Ovary (tissue), 9 donors: ENCODE data around the gene RNH1. TPM values are rescaled to one million over a fixed set of nuclear protein-coding genes. Genes with fewer than 3 reads are reported as not detected.

ENCODE experiments used
- DNase-seq, 5 donors: peaks; one replicate each; pipeline ENCODE4 v3.0.0-alpha.2; 2019 to 2020
- H3K27ac ChIP-seq, 2 donors: fragments of 200-600 bp; one replicate each; pipeline versions ENCODE4 v1.5.1 to v1.8.0; 2019 to 2022
- H3K27me3 ChIP-seq: fragments of 200-600 bp; one replicate; pipeline ENCODE4 v1.8.0; 2022
- H3K36me3 ChIP-seq: fragments of 200-600 bp; sonication (generic); one replicate; pipeline ENCODE4 v1.5.1; 2019
- H3K4me1 ChIP-seq: one replicate; pipeline ENCODE4 v1.8.1; 2013; ENCODE audit warnings: mild to moderate bottlenecking, moderate library complexity; ENCODE audit not compliant: insufficient read depth
- H3K4me3 ChIP-seq: fragments of 200-600 bp; sonication (generic); one replicate; pipeline ENCODE4 v1.5.1; 2017
- H3K9me3 ChIP-seq, 2 donors: fragments of 200-600 bp in 1 of 2; sonication (generic) in 1 of 2; one replicate each; pipeline versions ENCODE4 v1.5.1 to v1.8.1; 2013 to 2019; ENCODE audit warnings: mild to moderate bottlenecking in 1 of 2, moderate library complexity in 1 of 2
- EP300 ChIP-seq: sonication (generic); formaldehyde crosslinking; IDR thresholded peaks from one replicate; pipeline ENCODE4 v1.6.1; 2017; ENCODE audit warnings: antibody characterized with exemption
- POLR2A ChIP-seq: fragments of 450-650 bp; IDR thresholded peaks from one replicate; pipeline ENCODE4 v1.6.1; 2017; ENCODE audit warnings: antibody characterized with exemption, mild to moderate bottlenecking, moderate library complexity
- WGBS, 3 donors: extraction: QIAGEN DNeasy Blood & Tissue Kit in 1 of 3; methylation state at CpG; one replicate each; pipeline versions ENCODE4 v1.1.5 to v1.1.7; 2013 to 2017; 5-methylcytosine and 5-hydroxymethylcytosine counted together
- intact Hi-C, 4 donors: fragments of 100-400 bp; cut with DNase I; formaldehyde crosslinking; loops; one replicate each; pipeline versions ENCODE4 v1.11.0 to v1.15.1; 2022 to 2023
- polyA plus RNA-seq, 2 donors: library from polyadenylated mRNA; stranded (reverse); fragments of 200-250 nt in 1 of 2; fragments of 350-450 nt in 1 of 2; fragmentation: Illumina TruSeq in 1 of 2; extraction: RNeasy Lipid Tissue Mini Kit (QIAGEN cat#74804) in 1 of 2; gene quantifications; one replicate each; pipeline ENCODE4 v1.2.3, GENCODE V29; 2013 to 2014
- total RNA-seq, 7 donors: library from RNA; depleted of rRNA in 2 of 7; stranded (reverse); fragments of >200 nt in 2 of 7; fragmentation: NEBNext Ultra II Directional in 3 of 7; extraction: Animal tissue kit (Norgen Biotek cat#: 25700) in 3 of 7; gene quantifications; one replicate each; pipeline versions ENCODE4 v1.1.0 to v1.2.4, GENCODE V29; 2016 to 2023
- TF ChIP-seq, protein P1 (sequence below), 3 donors: fragments of 450-650 bp in 2 of 3; fragments of 200-600 bp in 1 of 3; IDR thresholded peaks; one replicate each; pipeline versions ENCODE4 v1.5.1 to v1.8.0; 2016 to 2022; ENCODE audit warnings: antibody characterized with exemption in 3 of 3, mild to moderate bottlenecking in 1 of 3
- donor health status: DM: no; HTN: no; CAD: no; lungs with moderate emphysema.
- donor health status: DM: no; HTN: no; CAD: no.
- donor health status: Bipolar disorder and iron deficiency.
- donor health status: DM: yes; HTN: yes; CAD: no.
- donor health status: DM: no; HTN: no; CAD: no.
- donor health status: DM: yes; HTN: yes; CAD: no.

The RNH1 gene
- total and polyA plus RNA-seq, 9 donors, result 17.4 to 233 (median 156) TPM

DNA sequence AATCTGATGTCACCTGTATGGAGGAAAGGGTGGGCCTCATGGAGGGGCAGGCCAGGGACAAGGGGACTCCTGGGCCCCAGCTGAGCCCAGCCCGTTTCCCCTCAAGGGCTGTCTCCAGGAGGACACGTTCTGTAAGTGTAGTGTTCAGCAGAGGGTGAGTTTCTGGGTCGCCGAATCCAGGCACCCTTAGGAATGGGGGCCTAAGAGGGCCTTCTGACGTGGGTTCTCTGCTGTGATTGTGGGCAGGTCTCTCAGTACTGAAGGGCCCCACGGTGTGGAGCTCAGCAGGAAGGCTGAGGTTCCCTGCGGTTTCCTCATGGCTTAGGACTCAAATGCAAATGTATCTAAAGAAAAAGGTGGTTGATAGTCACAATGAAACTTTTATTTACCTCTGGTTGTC lies 50.5 kb downstream of the RNH1 start:
- H3K27me3 ChIP-seq, result no peaks in the 10 kb centered on the region
- WGBS, 3 donors, result 68 to 84% (median 83%) methylated on average over 7 of the region's 7 CpGs
- no peak overlapping the region for H3K4me3 ChIP-seq
- H3K9me3 ChIP-seq, result no peaks in the 10 kb centered on the region
- H3K4me1 ChIP-seq, result no peaks in the 10 kb centered on the region
- TF ChIP-seq EP300 (no peak), POLR2A (no peak)
- intact Hi-C loops, result loop anchor here in 1 of 4 donors (10.0 kb wide), 1 partner anchor 48 kb away; the partner anchor contains the start of gene RNH1
- no peaks in the 10 kb centered on the region for H3K36me3 ChIP-seq
- H3K27ac ChIP-seq, result no peak overlapping the region
- DNase-seq, result no peak

DNA sequence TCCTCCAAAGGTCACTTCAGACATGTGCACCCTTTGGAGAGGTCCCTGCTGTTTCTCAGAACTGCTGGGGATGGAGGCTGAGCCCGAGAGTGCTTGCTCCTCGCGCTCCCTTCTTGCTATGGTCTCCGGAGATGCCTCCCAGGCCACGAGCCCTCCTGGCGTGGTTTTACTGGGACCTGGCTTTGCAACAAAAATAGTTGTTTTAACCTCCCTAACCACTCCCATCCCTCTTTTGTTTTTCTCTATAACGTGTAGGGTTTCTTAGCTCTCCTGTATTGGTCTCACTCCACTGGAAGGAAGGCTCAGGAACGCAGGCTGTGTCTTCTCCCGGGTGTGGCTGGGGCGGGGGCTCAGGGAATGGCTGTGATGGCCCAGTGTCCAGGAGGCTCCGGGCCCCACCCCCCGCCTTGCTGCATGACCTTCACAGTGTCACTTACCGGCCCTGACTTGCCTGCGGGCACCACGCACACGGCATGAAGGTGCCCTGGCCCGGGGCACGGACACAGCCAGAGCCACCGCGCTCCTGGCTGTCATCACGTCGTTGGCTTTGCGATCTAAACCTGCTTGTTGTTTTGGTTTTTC lies 51.4 kb downstream of the RNH1 start:
- Histone ChIP-seq H3K36me3 (no peaks in the 10 kb centered on the region), H3K27me3 (no peaks in the 10 kb centered on the region), H3K4me1 (no peaks in the 10 kb centered on the region), H3K4me3 (no peak overlapping the region), H3K27ac (no peak overlapping the region), H3K9me3 (no peaks in the 10 kb centered on the region)
- no peak for DNase-seq
- 75 to 77% (median 77%) methylated on average over 23 of the region's 23 CpGs for WGBS, 3 donors
- TF ChIP-seq, protein P1, sequence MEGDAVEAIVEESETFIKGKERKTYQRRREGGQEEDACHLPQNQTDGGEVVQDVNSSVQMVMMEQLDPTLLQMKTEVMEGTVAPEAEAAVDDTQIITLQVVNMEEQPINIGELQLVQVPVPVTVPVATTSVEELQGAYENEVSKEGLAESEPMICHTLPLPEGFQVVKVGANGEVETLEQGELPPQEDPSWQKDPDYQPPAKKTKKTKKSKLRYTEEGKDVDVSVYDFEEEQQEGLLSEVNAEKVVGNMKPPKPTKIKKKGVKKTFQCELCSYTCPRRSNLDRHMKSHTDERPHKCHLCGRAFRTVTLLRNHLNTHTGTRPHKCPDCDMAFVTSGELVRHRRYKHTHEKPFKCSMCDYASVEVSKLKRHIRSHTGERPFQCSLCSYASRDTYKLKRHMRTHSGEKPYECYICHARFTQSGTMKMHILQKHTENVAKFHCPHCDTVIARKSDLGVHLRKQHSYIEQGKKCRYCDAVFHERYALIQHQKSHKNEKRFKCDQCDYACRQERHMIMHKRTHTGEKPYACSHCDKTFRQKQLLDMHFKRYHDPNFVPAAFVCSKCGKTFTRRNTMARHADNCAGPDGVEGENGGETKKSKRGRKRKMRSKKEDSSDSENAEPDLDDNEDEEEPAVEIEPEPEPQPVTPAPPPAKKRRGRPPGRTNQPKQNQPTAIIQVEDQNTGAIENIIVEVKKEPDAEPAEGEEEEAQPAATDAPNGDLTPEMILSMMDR (IDR thresholded peaks at IDR 0.05), result no peak
- no peak for TF ChIP-seq POLR2A
- no peak for TF ChIP-seq EP300
- intact Hi-C loops, result loop anchor here in 1 of 4 donors (10.0 kb wide), 1 partner anchor 49 kb away; the partner anchor contains the start of gene RNH1

DNA sequence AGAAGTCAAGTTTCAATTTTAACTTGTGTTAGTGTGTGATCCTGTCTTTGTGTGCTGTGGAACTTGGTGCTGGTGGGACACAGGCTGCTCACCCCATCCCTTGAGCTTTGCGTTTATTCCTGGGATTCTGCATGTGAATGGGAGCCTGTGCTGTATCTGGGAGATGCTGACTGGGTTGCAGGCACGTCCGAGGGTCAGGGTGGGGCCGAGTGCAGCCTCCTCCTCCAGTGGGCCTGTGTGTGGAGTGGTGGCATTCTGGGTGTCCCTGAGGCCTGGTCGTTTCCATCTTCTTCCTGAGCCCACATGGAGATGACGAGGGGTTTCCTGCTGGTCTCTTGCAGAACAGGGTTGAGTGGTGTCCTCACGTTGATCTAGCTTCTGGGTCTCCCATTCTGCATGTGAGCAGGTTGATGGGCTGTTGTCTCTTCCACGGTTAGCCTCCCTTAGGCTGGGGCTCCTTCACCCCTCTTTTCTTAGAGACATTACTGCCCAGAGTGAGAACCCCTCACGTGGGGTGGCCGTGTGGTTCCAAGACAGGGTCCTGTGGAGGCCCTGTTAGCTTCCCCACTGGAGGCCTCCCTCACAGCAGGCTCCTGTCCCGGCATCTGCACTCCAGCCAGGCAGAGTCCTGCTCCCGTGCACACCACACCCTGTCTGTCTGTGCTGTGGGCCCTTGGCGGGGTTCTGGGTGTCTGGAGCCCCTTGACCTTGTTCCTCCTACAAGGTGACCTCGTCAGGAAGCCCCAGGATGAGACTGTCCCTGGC lies 52.1 kb downstream of the RNH1 start:
- Histone ChIP-seq H3K9me3 (no peaks in the 10 kb centered on the region), H3K27ac (no peak overlapping the region), H3K4me1 (no peaks in the 10 kb centered on the region), H3K36me3 (no peaks in the 10 kb centered on the region), H3K4me3 (no peak overlapping the region), H3K27me3 (no peaks in the 10 kb centered on the region)
- no peak for DNase-seq
- intact Hi-C loops, result loop anchor here in 2 of 4 donors (5.0 to 10.0 kb wide), 2 partner anchors 50 to 57 kb away; partner anchors contain the start of gene RNH1 (in 1 of the 2)
- WGBS, 3 donors, result 52 to 65% (median 61%) methylated on average over 14 of the region's 14 CpGs
- TF ChIP-seq POLR2A (no peak), EP300 (no peak)
- TF ChIP-seq, protein P1 (IDR thresholded peaks at IDR 0.05), result no peak

DNA sequence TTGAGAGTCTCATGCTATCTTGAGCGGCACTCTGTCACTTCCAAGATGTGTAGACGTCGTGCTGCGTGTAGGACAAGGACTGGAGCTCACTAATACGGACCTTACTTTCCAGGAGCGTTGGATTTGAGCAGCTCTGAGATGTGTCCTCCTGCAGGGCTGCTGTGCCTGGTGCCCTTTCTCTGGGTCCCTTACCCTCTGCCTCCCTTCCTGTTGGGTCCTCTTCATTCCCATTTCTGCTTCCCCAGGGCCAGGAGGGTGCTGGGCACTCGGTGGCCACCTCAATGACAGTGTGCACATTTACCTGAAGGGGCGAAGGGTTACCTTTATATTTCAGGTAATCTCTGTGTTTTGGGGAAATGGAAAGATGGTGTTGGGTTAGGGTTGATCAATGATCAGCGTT lies 53.0 kb downstream of the RNH1 start:
- H3K4me1 ChIP-seq, result peaks cover 2% of the 10 kb centered on the region
- intact Hi-C loops, result loop anchor here in 2 of 4 donors (5.0 to 10.0 kb wide), 2 partner anchors 51 to 58 kb away; partner anchors contain the start of gene RNH1 (in 1 of the 2)
- TF ChIP-seq, protein P1 (IDR thresholded peaks at IDR 0.05), result no peak
- TF ChIP-seq EP300 (no peak), POLR2A (no peak)
- no peaks in the 10 kb centered on the region for H3K9me3 ChIP-seq
- H3K27me3 ChIP-seq, result no peaks in the 10 kb centered on the region
- H3K36me3 ChIP-seq, result no peaks in the 10 kb centered on the region
- H3K27ac ChIP-seq, result no peak overlapping the region
- DNase-seq, result no peak
- no peak overlapping the region for H3K4me3 ChIP-seq
- 87 to 90% (median 87%) methylated on average over 9 of the region's 9 CpGs for WGBS, 3 donors
